ENCODE data around the gene SHISA7. TPM values are rescaled to one million over a fixed set of nuclear protein-coding genes. Genes with fewer than 3 reads are reported as not detected.

Gene SHISA7
- polyA plus RNA-seq, 1 of the 3 experiments (the other 2 are of a cell fraction), result 0.02 TPM

DNA sequence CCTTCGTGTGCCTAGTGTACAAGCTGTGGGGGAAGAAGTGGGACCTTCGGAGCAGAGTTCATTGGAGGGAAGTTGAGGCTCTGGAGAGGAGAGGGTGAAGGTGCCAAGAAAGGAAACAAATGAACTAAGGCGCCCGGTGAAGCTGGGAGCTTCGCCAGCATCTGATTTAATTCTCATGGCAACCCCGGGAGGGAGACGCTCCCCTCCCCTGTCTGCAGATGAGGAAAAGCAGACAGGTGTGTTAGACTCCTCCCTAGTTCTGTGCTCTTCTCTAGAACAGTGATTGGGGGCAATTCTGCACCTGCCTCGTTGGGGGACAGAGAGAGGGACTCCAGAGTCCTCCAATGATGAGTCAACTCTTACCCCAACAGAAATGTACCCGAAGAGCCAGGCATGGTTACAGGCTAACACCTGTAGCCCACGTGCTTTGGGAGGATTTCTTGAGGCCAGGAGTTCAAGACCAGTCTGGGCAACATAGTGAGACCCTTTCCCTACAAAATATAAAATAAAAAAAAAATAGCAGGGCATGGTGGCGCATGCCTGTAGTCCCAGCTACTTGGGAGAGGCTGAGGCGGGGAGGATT is 49.4 kb upstream of the SHISA7 start:
- POLR2A ChIA-PET, result interaction anchor here (1.1 kb wide), 1 partner anchor 18 kb away, joined by 3 read pairs; no protein-coding TSS in a partner anchor

More for the DNA sequence above, 49.4 kb upstream of the SHISA7 start:
- H3K4me2 ChIP-seq, result no peak overlapping the region
- H3K36me3 ChIP-seq (replicated peaks in 1 of 2; ENCODE audit: control insufficient read depth in 1 of 2, insufficient read depth in 2 of 2, low read length in 1 of 2), result no peaks in the 10 kb centered on the region
- H3K27me3 ChIP-seq (ENCODE audit: insufficient read depth), result no peaks in the 10 kb centered on the region
- DNase-seq, result no peak
- no peak overlapping the region for H2AFZ ChIP-seq (ENCODE audit: low read depth)
- 53% methylated on average over 12 of the region's 12 CpGs for WGBS (ENCODE audit: low lambda C conversion rate)
- peaks cover 6 to 46% of the 10 kb centered on the region in 2 experiments; a peak in 3 of 4 replicates for H3K4me1 ChIP-seq (ENCODE audit: control insufficient read depth in 1 of 2, insufficient read depth in 2 of 2, low read depth in 1 of 2, low read length in 1 of 2)
- H3K79me2 ChIP-seq (ENCODE audit: insufficient read depth), result no peaks in the 10 kb centered on the region
- H3F3A ChIP-seq (replicated peaks; ENCODE audit: insufficient read depth), result peaks cover 14% of the 10 kb centered on the region
- H3K9me3 ChIP-seq, result no peaks in the 10 kb centered on the region
- H4K20me1 ChIP-seq (ENCODE audit: insufficient read depth), result no peaks in the 10 kb centered on the region
- H3K4me3 ChIP-seq (ENCODE audit: low read depth in 2 of 2, low read length in 1 of 2), result no peak overlapping the region
- no peak overlapping the region for H3K27ac ChIP-seq (ENCODE audit: low read depth in 2 of 2, low read length in 1 of 2)
- no peak for TF ChIP-seq EP300 (IDR thresholded peaks at IDR 0.05; ENCODE audit: borderline replicate concordance in 1 of 2, low read depth in 1 of 2, low read length in 1 of 2)
- TF ChIP-seq CHD2 (IDR thresholded peaks at IDR 0.05; ENCODE audit: low read length, partially characterized antibody), result no peak
- no peak for TF ChIP-seq RXRA (IDR thresholded peaks at IDR 0.05; ENCODE audit: borderline replicate concordance, low read depth)
- TF ChIP-seq, protein P1, sequence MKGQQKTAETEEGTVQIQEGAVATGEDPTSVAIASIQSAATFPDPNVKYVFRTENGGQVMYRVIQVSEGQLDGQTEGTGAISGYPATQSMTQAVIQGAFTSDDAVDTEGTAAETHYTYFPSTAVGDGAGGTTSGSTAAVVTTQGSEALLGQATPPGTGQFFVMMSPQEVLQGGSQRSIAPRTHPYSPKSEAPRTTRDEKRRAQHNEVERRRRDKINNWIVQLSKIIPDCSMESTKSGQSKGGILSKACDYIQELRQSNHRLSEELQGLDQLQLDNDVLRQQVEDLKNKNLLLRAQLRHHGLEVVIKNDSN (IDR thresholded peaks at IDR 0.05; ENCODE audit: borderline replicate concordance, low read depth), result no peak
- TF ChIP-seq SIN3A (IDR thresholded peaks at IDR 0.05; ENCODE audit: borderline replicate concordance, low read depth, low read length), result no peak
- TF ChIP-seq, protein P2, sequence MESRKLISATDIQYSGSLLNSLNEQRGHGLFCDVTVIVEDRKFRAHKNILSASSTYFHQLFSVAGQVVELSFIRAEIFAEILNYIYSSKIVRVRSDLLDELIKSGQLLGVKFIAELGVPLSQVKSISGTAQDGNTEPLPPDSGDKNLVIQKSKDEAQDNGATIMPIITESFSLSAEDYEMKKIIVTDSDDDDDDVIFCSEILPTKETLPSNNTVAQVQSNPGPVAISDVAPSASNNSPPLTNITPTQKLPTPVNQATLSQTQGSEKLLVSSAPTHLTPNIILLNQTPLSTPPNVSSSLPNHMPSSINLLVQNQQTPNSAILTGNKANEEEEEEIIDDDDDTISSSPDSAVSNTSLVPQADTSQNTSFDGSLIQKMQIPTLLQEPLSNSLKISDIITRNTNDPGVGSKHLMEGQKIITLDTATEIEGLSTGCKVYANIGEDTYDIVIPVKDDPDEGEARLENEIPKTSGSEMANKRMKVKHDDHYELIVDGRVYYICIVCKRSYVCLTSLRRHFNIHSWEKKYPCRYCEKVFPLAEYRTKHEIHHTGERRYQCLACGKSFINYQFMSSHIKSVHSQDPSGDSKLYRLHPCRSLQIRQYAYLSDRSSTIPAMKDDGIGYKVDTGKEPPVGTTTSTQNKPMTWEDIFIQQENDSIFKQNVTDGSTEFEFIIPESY (IDR thresholded peaks at IDR 0.05; ENCODE audit: borderline replicate concordance, low read depth), result no peak
- no peak for TF ChIP-seq MEF2A (IDR thresholded peaks at IDR 0.05; ENCODE audit: borderline replicate concordance, low read depth)
- no peak for TF ChIP-seq YY1 (IDR thresholded peaks at IDR 0.05; ENCODE audit: low read depth)
- TF ChIP-seq JUND (IDR thresholded peaks at IDR 0.05), result no peak
- TF ChIP-seq, protein P3, sequence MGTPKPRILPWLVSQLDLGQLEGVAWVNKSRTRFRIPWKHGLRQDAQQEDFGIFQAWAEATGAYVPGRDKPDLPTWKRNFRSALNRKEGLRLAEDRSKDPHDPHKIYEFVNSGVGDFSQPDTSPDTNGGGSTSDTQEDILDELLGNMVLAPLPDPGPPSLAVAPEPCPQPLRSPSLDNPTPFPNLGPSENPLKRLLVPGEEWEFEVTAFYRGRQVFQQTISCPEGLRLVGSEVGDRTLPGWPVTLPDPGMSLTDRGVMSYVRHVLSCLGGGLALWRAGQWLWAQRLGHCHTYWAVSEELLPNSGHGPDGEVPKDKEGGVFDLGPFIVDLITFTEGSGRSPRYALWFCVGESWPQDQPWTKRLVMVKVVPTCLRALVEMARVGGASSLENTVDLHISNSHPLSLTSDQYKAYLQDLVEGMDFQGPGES (IDR thresholded peaks at IDR 0.05; ENCODE audit: low read depth, low read length), result no peak
- TF ChIP-seq EZH2phosphoT487 (IDR thresholded peaks at IDR 0.05; ENCODE audit: borderline replicate concordance, low read depth), result no peak
- TF ChIP-seq, protein P4, sequence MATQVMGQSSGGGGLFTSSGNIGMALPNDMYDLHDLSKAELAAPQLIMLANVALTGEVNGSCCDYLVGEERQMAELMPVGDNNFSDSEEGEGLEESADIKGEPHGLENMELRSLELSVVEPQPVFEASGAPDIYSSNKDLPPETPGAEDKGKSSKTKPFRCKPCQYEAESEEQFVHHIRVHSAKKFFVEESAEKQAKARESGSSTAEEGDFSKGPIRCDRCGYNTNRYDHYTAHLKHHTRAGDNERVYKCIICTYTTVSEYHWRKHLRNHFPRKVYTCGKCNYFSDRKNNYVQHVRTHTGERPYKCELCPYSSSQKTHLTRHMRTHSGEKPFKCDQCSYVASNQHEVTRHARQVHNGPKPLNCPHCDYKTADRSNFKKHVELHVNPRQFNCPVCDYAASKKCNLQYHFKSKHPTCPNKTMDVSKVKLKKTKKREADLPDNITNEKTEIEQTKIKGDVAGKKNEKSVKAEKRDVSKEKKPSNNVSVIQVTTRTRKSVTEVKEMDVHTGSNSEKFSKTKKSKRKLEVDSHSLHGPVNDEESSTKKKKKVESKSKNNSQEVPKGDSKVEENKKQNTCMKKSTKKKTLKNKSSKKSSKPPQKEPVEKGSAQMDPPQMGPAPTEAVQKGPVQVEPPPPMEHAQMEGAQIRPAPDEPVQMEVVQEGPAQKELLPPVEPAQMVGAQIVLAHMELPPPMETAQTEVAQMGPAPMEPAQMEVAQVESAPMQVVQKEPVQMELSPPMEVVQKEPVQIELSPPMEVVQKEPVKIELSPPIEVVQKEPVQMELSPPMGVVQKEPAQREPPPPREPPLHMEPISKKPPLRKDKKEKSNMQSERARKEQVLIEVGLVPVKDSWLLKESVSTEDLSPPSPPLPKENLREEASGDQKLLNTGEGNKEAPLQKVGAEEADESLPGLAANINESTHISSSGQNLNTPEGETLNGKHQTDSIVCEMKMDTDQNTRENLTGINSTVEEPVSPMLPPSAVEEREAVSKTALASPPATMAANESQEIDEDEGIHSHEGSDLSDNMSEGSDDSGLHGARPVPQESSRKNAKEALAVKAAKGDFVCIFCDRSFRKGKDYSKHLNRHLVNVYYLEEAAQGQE (IDR thresholded peaks at IDR 0.05; ENCODE audit: low read depth, low read length), result no peak
- no peak for TF ChIP-seq NRF1 (IDR thresholded peaks at IDR 0.05; ENCODE audit: low read depth, low read length)
- CTCF ChIA-PET, result interaction anchor here (6.3 to 15.1 kb wide), 2 partner anchors 12 to 25 kb away, joined by 31 to 162 read pairs; no protein-coding TSS in a partner anchor
- H3K9ac ChIP-seq, result no peak overlapping the region
- no peaks in the 10 kb centered on the region for H3K9me2 ChIP-seq
